Esophagus muscularis mucosa (tissue), 4 donors: Measurements from ENCODE around the gene RPP40.

Experiments used
- CTCF ChIP-seq, 3 experiments: fragments of 200-600 bp in 2 of 3; fragments of 450-650 bp in 1 of 3; sonication (generic) in 2 of 3; IDR thresholded peaks; one replicate each; pipeline ENCODE4 v1.5.1; 2017 to 2019; ENCODE audit warnings: antibody characterized with exemption in 3 of 3, mild to moderate bottlenecking in 2 of 3, moderate library complexity in 1 of 3
- EP300 ChIP-seq: sonication (generic); formaldehyde crosslinking; IDR thresholded peaks from one replicate; pipeline ENCODE4 v1.6.1; 2017; ENCODE audit warnings: antibody characterized with exemption
- POLR2A ChIP-seq: fragments of 450-650 bp; IDR thresholded peaks from one replicate; pipeline ENCODE4 v1.6.1; 2017; ENCODE audit warnings: antibody characterized with exemption, moderate library complexity, mild to moderate bottlenecking, low read depth
- POLR2AphosphoS5 ChIP-seq, 2 donors: sonication (generic); formaldehyde crosslinking; IDR thresholded peaks; one replicate each; pipeline ENCODE4 v1.6.1; 2017; ENCODE audit warnings: antibody characterized with exemption in 2 of 2

DNA sequence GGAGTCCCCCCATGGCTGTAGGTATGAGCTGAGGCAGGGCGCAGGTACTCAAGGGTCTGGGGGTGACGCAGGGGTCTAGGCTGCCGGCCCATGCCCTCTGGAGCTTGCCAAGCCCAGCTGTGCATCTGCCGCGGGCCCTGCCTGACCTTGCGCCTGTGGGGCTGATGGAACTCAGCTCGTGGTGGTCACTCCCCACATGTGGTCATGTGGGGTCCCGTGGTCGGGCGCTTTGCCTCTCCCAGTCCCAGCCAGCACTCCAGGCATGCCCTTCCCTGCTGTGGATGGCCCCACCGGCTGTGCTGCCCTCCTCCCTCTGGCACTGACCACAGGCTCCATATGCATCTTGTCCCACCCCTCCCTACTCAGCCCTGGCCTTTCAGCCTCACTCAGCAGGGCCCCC lies 57.3 kb downstream of the RPP40 start:
- no peak for TF ChIP-seq CTCF (IDR thresholded peaks at IDR 0.05)
- no peak for TF ChIP-seq POLR2A
- no peak for TF ChIP-seq POLR2AphosphoS5 (IDR thresholded peaks at IDR 0.05)
- no peak for TF ChIP-seq EP300
